Cortex of kidney (tissue), 1 donor: ENCODE data around the gene BABAM2.

ENCODE experiments used
- DNase-seq: peaks from one replicate; lab custom pipeline; 2025; lab: John Stamatoyannopoulos, UW

The BABAM2 gene

DNA sequence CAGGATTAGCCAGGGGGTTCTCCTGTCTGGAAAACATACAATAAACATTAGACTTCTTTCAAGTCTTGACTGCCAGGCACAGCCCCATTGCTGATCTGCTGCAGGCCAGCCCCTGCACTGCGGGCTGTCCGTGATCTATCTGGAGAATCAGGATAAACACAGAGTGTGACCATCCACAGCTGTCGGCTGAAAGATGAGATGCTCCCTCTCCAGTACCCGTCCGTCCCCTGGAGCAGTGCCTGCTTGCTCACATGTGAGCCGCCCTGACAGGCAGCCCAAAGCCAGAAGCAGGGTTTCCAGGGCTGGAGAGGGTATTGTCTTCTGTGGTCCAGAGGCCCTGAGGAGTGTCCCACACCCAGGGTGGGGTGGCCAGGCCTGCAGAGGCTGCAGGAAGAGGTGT is 456.1 kb downstream of the BABAM2 start:
- no peak for DNase-seq

DNA sequence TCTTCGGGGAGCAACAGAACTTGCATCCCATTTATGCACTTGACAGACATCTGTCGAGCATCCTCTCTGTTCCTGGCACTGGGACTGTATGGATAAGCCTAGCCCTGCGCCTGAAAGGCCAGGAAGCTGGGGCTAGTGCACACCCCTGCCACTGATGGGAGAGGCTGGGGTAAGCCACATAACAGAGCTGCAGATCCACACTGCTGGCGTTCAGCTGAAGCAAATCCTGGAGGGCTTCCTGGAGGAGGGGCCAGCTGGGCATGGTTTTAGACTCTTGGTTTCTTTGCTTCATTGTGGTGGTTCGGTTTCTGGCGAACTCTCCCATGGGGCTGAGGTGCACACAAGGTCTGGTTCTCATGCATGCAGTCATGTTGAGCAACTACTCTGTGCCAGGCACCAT is 456.7 kb downstream of the BABAM2 start:
- DNase-seq: no peak

DNA sequence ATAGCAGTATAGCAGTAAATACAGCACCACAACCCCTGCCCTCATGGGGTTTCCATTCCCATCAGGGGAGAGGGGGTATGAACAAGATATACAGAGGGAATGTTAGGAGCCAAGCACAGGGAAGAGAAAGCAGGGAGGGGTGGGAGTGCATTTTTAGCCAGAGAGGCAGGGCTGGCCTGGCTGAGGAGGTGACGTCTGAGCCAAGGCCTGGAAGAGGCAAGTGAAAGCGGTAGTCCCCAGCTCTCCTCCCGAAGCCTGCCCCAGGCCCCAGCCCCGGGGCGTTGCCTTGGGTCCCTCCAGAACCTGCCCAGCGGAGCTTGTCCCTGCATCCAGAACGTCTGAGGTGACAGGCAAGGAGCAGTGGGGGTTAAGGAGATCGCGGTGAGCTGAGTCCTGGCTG is 457.1 kb downstream of the BABAM2 start:
- DNase-seq: no peak

DNA sequence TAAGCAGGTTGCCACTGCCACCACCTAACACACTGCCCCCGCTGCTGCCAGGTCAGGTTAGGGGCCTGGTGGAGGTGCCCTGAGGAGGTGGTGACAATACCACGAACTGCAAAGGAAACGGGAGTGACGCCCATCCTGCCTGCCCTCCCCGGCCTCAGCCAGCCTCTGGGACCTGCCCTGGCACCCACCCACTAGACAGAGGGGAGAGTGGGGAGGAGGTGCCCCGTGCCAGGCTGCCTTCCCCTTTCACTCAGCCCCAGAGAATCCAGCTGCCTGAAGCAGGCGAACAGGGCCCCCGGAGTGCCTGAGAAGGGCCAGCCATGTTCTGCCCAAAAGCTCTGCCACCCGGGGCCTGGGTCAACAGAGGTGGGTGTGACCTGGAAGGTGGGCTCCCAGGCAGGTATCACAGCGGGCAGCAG is 457.6 kb downstream of the BABAM2 start:
- no peak for DNase-seq

DNA sequence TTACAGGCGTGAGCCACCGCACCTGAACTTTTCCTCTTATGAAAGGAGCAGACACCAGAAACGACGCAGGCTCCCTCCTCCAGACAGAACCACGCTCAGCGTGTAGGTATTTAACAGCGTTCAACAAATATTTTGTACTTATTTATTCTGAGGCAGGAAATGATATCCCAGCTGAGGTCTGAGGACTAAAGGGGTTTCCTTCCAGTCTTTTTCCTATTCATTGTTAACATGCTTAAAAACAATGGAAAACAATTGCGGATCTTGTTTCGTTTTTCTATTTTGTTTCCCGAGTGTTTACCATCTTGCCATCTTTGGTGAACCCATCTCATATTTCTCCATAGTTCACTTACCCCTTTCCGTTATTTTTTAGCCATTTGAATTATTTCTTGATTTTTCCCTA is 458.4 kb downstream of the BABAM2 start:
- no peak for DNase-seq

DNA sequence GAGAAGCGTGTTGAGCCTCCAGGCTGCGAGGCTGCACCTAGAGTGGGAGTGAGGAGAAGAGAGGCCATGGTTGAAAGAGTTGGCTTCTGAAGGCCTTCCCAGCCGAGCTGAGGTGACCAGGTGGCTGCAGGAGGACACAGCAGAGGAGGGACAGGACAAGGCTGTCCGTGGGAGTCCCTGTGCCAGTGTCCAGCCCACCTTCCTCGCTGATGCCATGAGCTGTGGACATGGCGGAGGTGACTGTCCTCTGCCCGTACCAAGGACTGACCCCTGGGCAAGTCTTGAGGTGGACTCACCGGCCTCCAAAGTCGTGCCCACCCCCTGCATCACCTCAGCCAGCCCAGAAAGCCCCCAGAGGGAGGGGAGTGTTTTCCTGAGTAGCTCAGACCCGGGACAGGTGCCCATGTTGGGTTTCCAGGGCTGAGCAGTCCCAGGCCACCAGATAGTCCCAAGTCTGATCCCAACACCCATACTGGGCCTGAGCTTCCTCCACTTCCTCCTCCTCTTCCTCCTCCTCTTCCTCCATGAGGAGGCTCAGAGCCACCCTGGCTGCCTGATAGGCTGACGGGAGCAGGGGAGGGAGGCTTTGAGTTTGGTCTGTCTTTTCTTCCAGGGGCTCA is 459.1 kb downstream of the BABAM2 start:
- DNase-seq: no peak

DNA sequence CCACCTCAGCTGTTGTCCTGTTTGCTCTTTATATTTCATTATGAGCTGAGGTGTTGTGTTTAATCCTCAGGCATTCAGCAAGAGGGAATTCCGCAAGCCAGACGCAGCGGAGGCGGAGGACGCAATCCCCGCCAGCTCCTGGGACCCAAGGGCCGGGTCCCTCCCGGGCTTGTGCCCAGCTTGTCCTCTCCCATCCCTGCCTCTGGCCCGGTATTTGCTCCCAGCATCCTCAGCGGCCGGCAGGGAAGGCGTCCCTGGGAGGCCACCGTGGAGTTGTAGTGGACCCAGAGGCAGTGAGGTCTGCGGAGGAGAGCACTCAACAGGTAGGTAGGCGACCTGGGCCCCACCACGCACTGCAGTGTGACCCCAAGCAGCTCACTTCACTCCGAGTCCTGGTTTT is 459.7 kb downstream of the BABAM2 start:
- no peak for DNase-seq

DNA sequence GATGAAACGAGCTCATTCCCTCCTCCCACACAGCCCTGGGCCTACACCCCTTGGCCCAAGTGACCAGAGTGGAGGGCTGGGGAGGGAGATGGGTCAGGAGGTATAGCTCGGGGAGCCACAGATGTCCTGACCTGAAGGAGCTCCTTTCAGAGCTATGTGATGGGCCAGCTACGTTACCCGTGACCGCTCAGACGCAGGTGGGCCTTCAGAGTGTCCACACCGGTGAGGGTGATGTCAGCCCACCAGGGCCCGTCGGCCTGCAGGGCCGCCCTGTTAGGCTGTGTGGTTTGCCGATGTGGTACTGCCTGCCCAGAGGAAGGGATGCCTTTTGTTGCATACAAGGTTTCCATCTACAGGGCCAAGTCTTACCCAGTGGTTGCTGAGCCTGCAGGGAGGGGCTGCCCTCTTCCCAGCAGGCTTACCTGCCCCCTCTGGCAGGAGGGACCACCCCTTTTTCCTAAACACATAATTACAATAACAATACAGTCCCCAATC is 460.3 kb downstream of the BABAM2 start:
- DNase-seq: no peak

DNA sequence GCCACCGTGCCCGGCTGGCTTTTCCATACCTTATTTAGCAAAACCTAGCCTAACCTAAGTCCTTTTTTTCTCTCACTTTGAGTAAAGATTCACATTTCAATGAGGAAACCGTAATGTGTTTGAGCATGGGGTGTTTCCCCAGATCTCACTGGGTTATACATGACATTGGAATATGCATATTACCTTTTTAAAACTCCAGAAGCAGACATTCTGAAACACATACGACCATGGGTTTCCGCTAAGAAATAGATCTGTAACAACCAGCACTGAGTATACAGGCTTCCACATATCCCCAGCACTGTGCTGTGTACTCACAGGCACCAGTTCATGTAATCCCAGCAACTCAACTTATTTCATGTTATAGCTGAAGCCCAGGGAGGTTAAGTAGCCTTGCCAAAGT is 461.1 kb downstream of the BABAM2 start:
- DNase-seq: no peak

DNA sequence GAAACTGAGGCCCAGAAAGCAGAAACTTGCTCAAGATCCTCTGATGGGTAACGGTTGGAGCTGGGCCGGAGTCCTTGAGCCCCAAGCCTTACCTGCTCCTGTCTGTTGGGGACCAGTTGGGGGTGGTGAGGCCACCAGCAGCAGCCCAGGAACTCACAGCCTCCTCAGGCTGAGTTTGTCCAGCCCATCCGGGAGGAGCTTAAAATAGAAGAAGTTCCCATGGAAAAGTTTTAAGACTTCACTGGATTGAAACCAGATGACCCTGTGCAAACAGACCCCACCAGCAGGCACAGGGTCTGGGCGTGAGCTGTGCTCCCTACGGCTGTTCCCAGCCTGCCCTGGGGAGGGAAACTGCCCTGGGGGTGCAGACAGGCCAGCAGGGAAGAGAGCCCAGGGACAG is 461.6 kb downstream of the BABAM2 start:
- no peak for DNase-seq

DNA sequence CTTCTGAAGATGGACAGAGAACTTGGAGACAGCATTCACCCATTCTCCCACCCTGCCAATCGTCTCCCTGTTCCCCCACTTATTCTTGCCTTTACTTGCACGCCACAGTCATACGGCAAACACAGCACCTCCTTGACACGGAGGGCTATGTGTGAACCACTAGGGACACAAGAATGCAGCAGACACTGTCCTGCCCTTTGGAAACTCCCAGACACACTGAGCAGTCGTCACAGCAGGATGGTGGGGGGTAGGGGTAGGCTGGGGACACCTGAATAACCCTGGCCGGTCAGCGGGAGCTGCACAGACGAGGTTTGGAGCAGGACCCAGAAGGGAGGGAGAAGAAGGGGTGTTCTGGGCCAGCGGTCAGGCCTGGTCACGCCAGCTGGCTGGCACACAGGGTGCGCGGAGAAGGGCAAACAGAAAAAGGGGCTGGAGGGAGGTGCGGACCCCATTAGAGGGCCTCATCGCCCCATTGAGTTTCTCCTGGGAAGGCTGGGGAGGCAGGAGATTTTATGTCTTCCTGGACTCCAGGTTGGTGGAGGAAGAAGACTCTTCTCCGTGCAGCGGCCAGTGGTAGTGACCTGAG is 462.2 kb downstream of the BABAM2 start:
- no peak for DNase-seq

DNA sequence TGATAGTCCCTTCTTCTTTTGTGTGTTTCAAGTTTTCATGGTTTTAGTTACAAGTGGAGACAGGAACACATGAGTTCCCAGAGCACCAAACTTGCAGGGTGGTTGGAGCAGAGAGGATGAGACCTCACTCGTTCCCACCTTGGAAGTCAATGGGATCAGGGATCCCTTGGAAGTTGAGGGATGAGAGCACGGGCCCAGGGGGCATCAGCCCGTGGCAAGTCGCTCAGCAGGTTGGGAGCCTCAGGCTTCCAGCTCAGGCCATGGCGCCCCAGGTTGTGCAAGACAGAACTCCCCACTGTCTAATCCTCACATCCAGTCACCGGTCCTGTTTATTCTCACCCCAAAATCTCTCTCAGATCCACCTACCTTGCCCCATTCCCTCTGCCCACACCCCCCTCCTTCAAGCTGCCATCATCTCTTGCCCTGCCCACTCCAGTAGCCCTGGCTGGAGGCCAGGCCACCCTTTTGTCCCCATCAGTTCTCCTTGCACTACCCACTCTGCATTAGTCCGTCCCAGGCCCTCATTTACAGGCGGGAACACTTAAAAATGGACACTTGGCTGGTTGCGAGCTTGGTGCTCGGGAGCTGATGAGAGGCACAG is 464.5 kb downstream of the BABAM2 start:
- DNase-seq: no peak

DNA sequence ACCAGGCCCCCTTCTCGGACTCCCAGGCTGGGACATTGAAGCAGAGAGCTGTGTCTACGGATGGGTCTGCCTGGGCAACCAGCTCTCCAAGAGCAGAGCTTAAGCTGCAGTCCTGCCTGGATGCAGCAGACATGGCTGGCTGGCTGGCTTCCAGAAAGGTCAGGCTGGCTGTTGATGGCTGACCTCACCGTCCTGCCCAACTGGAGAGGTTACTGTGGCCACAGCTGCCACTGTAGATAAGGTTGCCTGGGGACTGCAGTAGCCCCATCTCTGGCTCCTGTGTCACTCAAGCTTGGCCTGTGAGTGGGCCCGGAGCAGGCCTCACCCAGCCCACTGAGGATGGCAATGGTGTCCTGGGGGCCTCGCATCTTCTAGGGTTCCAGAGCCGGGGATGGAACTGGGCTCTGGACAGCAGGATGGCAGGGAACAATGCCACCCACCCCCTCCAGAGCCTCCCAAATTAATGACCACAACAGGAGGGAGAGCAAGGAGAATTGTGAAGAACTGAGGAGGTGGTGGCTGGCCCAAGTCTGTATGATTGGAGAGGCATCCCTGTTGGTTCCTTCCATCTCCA is 465.1 kb downstream of the BABAM2 start:
- no peak for DNase-seq

DNA sequence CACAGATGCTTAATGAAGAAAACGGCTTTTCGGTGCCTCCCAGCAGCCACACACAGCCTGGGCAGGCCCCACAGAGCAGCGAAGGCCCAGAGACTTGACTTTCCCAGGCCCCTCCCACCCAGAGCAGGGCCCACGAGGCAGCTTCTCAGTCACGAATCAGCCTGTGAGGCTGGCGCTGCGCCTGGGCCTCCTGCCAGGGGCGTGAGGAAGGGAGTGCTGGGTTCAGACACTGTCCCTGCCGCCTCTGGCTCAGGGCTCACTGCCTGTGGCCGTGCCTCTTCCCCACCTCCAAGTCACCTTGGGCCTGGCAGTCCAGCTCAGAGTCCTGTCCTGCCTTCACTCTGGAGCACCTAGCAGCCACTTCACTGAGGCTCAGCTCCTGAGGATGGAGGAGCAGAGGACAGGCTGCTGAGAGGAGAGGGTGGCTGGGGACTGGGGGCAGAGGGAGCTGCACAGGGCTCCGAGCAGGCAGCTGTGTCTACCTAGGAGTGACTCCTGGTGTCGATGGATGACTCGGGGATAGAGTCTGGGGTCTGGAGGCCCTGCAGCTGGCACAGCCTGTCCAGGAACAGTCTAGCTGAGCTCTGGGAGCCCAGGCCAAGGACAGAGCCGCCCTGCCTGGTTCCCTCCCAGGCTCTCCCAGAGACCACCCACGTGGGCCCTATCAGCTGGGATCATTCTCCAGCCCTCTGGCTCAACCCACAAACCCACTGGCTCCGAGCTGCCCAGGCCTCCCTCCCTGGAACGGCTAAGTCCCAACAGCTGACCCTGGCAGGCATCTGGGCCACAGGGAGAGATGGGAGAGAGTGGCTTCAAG is 465.8 kb downstream of the BABAM2 start:
- DNase-seq: no peak

DNA sequence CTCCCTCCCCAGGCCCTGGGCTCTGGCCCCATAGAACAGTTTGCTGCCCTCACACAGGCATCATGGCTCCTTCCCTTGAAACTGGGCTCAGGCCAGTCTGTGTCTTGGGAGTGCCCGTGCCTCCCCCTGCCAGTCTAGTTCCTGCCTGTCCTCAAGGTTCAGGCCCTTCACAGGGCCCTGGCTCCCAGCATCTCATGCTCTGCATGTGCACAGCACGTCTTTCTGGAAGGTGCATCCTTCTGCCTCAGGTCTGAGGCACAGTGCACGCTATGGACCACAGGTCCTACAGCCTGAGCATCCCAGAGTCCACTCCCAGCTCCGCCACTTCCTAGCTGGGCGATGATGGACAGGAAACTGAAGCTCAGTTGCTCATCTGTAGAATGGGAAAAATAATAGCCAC is 466.5 kb downstream of the BABAM2 start:
- no peak for DNase-seq

DNA sequence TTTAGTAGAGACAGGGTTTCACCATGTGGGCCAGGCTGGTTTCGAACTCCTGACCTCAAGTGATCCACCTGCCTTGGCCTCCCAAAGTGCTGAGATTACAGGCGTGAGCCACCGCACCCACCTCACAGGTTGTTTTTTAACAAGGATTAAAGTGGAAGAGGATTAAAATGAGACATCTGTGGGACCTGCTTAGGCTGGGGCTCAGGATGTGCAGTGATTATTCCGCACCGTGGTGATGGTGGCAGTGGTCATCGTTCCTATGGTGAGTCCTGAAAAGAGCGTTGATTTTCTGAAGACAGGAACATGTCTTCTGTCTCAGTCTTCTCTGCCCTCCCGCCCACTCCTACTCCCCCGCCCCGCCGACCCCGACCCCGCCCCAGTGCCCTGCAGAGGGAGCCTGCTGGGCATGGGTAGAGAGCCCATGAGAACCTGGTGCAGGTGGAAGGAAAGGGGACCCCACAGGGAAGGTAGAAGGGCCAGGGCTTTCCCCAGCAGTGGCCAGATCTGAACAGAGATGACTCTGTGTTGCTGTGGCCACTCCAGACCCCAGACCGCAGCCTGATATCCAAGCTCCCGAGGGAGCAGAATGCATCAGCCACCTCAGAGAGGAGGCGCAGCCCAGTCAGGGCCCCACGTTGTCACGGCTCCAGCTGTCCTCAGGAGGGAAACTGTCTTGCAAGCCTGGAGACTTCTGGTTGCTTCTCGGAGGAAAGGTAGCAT is 467.6 kb downstream of the BABAM2 start:
- DNase-seq: no peak

DNA sequence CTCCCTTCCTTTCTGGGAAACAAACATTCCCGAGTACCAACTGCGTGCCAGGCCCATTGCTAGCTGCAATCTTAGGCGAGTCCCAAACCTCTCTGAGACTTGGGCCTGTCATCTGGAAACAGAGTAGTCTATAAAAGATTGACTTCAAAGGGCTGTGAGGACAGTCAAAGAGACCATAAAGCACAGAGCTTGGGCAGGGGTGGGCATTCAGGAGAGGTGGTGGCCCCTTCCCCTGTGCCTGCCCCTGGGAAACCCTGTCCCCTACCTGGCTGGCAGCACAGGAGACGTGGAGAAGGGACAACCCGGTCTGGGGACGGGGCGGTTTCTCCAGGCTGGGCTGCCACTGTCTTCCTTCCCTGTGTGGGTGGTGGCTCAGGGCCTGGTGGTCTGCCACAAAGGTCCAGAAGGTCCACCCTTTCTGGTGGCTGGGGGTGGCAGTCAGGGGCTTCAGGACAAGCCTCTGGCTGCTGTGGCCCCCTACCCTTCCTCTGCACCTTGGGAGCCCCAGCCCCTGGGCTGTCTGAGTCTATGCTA is 468.2 kb downstream of the BABAM2 start:
- DNase-seq: no peak

DNA sequence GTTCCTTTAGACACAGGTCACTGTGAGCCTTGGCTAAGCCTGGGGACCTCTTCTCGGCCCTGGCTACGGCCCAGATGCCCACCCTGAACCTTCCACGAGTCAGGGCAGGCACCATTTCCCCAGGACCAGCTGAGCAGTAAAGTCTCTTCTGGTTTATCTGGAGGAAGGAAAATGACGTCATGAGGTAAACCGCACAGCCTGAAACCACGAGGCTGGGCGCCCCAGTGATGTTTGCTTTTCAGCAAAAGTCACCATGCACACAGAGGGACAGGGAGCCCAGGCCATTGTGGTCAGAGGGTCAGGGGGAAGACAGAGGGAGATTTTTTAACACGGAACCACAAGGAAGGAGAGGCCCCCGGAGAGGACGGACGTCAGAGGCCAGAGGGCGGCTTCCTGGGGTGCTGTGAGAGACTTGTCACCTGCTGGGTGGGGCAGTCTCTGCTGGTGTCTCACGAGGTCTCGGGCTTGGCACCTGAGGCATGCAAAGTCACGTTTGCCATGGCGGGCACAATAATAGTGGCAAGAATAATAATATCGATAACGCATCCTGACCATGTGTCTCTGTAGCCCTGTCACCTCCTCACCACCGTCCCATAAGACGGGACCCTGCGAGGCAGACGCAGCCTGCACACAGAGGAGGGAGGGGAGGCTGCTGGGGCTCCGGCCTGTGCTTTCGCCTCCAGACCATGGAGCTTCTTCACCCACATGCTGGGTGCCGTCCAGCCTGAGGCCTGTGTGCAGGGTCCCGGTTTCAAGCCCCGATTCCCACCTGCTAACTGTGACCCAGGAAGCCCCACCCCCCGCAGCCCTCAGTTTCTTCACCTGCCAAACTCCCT is 468.9 kb downstream of the BABAM2 start:
- no peak for DNase-seq

DNA sequence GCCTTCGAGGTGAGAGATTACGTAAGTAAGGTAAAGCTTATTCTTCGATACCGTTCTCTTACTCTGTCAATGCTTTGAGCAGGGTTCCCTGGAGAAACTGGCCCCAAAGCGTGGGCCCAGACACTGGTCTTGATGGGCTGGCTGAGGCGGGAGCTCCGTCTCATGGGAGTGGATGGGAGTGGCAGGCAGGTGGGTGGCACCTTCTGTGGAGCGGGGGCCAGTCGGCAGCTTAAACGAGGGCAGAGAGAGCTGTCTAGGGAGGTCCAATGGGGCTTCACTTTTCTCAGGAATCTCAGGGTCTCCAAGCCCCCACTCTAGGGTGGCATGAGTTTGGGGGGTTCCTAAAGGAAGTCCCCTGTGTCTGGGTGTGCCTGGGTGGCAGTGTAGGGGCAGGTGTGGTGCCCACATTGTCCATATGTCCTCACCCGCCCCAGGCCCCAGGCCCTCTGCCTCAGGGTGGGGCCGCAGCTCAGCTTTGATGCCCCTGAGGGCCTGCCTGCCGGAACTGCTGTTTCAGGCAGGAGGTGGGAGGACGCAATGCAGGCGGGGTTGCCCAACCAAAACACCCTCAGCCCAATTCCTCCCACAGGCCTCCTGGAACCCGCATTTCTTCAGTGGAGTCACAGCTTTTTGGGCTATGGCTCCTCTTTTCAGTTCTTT is 469.7 kb downstream of the BABAM2 start:
- DNase-seq: no peak

DNA sequence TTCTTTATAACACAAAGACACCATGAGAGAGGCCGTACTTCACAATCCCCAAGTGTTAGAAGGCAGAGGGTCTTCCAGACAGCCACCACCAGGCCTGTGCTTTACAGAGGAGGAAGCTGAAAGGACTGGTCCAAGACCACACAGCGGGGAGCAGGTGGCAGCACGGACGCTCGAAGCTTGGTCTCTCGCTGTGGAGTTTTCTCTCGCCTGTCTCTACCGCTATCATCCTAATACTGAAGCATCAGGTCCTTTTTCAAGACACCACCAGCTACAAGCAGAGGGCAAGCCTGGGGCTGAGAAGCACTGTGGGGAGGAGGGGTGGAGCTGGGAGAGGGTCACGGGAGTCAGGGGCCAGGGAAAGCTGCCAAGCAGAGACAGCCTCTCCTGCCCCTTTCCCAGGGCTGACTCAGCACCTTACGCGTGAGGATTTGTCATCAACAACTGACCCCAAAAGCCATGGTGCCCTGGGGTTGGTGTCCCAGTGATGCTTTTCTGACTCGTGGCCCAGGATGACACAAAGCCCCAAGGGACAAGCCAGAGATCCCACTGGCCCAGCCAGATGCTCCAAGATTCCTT is 470.3 kb downstream of the BABAM2 start:
- DNase-seq: no peak
